Breast epithelium (tissue), 4 donors: ENCODE measurements around the gene FAM98C. TPM values are rescaled to one million over a fixed set of nuclear protein-coding genes. Genes with fewer than 3 reads are reported as not detected.

ENCODE experiments used
- DNase-seq, 2 donors: peaks; one replicate each; pipeline ENCODE4 v3.0.0-alpha.2; 2019; ENCODE audit warnings: low spot score in 2 of 2
- H3K27ac ChIP-seq, 2 donors: fragments of 200-600 bp; sonication (generic) in 1 of 2; one replicate each; pipeline ENCODE4 v1.5.1; 2016 to 2019; ENCODE audit warnings: mild to moderate bottlenecking in 1 of 2
- H3K27me3 ChIP-seq, 2 donors: fragments of 200-600 bp; sonication (generic) in 1 of 2; one replicate each; pipeline versions ENCODE4 v1.5.1 to v1.6.0; 2017 to 2019; ENCODE audit warnings: control low read depth in 1 of 2, mild to moderate bottlenecking in 1 of 2
- H3K36me3 ChIP-seq: fragments of 200-600 bp; one replicate; pipeline ENCODE4 v1.5.1; 2019
- H3K4me1 ChIP-seq, 2 donors: fragments of 200-600 bp; sonication (generic); one replicate each; pipeline ENCODE4 v1.5.1; 2016 to 2019; ENCODE audit warnings: control low read depth in 1 of 2
- H3K4me3 ChIP-seq, 3 donors: fragments of 200-600 bp; sonication (generic); 1 replicate in 2 of 3; 2 replicates in 1 of 3; pipeline ENCODE4 v1.5.1; 2016 to 2019; ENCODE audit warnings: mild to moderate bottlenecking in 3 of 3, moderate library complexity in 2 of 3
- H3K9me3 ChIP-seq, 2 donors: fragments of 200-600 bp; sonication (generic) in 1 of 2; one replicate each; pipeline ENCODE4 v1.5.1; 2016 to 2019; ENCODE audit warnings: control low read depth in 1 of 2
- POLR2A ChIP-seq: fragments of 450-650 bp; IDR thresholded peaks from one replicate; pipeline ENCODE4 v1.6.1; 2016; ENCODE audit warnings: antibody characterized with exemption, mild to moderate bottlenecking, moderate library complexity
- POLR2AphosphoS5 ChIP-seq, 3 donors: sonication (generic); formaldehyde crosslinking; IDR thresholded peaks; one replicate each; pipeline ENCODE4 v1.6.1; 2017; ENCODE audit warnings: antibody characterized with exemption in 3 of 3
- intact Hi-C: fragments of 100-400 bp; cut with DNase I; formaldehyde crosslinking; loops from one replicate; pipeline ENCODE4 v1.15.1; 2023; ENCODE audit warnings: low total_unique reads
- total RNA-seq, 3 donors: library from RNA; depleted of rRNA; stranded (reverse); fragments of >200 nt; gene quantifications; one replicate each; pipeline ENCODE4 v1.1.0, GENCODE V29; 2016
- TF ChIP-seq, protein P1 (sequence below), 3 donors: fragments of 450-650 bp; IDR thresholded peaks; one replicate each; pipeline ENCODE4 v1.5.1; 2016 to 2017; ENCODE audit warnings: antibody characterized with exemption in 3 of 3, mild to moderate bottlenecking in 3 of 3, moderate library complexity in 3 of 3

The FAM98C gene
- total RNA-seq, 3 donors from 2014 or later: 21.1 to 32.6 (median 22.9) TPM

DNA sequence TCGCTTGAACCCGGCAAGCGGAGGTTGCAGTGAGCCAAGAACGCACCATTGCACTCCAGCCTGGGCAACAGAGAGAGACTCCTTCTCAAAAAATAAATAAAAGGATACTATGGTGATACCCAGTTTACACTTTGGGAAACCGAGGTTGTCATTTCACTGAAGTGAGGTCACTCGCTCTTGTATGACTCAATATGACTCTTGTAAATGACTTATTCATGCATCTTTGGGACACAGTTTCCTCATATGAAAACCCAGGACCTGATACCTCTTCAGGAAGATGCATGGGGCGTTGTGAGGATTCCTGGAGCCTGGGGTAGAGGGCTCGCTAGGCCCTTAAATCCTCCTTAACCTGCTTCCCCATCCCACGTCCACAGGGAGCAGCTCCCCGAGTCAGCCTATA is 24.0 kb upstream of the FAM98C start:
- Histone ChIP-seq H3K27ac (no peak overlapping the region), H3K27me3 (no peaks in the 10 kb centered on the region), H3K36me3 (peaks cover 4% of the 10 kb centered on the region), H3K4me3 (no peak overlapping the region), H3K9me3 (no peaks in the 10 kb centered on the region), H3K4me1 (peaks cover 7 to 12% of the 10 kb centered on the region in 2 donors)
- TF ChIP-seq POLR2A (no peak), POLR2AphosphoS5 (IDR thresholded peaks at IDR 0.05) (no peak)
- intact Hi-C loops: no loop called here
- no peak for DNase-seq

DNA sequence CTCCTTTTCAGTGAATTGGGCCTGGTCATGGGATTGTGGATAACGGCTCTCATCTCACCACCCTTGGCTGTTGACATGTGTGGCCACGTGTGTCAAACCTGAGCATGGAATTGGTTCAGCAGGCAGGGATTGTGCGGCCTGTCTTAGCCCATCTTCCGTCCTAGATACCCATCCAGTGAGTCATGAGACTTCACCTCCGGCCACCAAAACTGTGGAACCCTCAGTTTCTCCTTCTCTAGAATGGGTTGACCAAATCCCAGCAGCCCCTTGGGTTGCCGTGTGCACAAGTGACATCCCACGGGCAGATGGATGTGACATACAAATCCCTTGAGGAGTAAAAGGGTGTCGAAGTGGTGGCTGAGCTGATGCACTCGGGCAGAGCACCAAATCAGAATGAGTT is 21.8 kb upstream of the FAM98C start:
- Histone ChIP-seq H3K36me3 (peaks cover 4% of the 10 kb centered on the region), H3K9me3 (no peaks in the 10 kb centered on the region), H3K4me3 (no peak overlapping the region), H3K27me3 (no peaks in the 10 kb centered on the region), H3K27ac (no peak overlapping the region), H3K4me1 (peaks cover 1 to 3% of the 10 kb centered on the region in 2 donors)
- DNase-seq: no peak
- TF ChIP-seq POLR2A: no peak
- TF ChIP-seq, protein P1, sequence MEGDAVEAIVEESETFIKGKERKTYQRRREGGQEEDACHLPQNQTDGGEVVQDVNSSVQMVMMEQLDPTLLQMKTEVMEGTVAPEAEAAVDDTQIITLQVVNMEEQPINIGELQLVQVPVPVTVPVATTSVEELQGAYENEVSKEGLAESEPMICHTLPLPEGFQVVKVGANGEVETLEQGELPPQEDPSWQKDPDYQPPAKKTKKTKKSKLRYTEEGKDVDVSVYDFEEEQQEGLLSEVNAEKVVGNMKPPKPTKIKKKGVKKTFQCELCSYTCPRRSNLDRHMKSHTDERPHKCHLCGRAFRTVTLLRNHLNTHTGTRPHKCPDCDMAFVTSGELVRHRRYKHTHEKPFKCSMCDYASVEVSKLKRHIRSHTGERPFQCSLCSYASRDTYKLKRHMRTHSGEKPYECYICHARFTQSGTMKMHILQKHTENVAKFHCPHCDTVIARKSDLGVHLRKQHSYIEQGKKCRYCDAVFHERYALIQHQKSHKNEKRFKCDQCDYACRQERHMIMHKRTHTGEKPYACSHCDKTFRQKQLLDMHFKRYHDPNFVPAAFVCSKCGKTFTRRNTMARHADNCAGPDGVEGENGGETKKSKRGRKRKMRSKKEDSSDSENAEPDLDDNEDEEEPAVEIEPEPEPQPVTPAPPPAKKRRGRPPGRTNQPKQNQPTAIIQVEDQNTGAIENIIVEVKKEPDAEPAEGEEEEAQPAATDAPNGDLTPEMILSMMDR (IDR thresholded peaks at IDR 0.05): no peak
- intact Hi-C loops: no loop called here

DNA sequence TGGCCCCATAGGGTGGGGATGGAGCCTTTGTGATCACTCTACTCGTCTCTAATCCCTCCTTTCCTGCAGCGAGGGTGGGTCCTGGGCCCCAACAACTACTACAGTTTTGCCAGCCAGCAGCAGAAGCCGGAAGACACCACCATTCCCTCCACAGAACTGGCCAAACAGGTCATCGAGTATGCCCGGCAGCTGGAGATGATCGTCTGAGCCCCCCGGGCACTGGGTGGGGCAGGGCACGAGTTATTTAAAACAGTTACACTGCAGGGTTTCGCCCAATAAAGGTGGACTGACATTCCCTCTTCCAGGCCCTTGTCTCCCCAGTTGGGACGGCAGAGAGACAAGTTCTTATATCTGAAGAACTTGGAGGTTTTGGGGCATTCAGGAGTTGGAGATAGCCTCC is 19.7 kb upstream of the FAM98C start:
- no peak overlapping the region for H3K27ac ChIP-seq
- H3K4me1 ChIP-seq: peaks cover 0 to 6% of the 10 kb centered on the region in 2 donors
- peaks cover 4% of the 10 kb centered on the region for H3K36me3 ChIP-seq
- no peaks in the 10 kb centered on the region for H3K9me3 ChIP-seq
- DNase-seq: no peak
- TF ChIP-seq POLR2AphosphoS5 (IDR thresholded peaks at IDR 0.05) (no peak), POLR2A (no peak)
- TF ChIP-seq, protein P1 (IDR thresholded peaks at IDR 0.05): no peak
- H3K4me3 ChIP-seq: no peak overlapping the region
- intact Hi-C loops: no loop called here
- H3K27me3 ChIP-seq: no peaks in the 10 kb centered on the region

DNA sequence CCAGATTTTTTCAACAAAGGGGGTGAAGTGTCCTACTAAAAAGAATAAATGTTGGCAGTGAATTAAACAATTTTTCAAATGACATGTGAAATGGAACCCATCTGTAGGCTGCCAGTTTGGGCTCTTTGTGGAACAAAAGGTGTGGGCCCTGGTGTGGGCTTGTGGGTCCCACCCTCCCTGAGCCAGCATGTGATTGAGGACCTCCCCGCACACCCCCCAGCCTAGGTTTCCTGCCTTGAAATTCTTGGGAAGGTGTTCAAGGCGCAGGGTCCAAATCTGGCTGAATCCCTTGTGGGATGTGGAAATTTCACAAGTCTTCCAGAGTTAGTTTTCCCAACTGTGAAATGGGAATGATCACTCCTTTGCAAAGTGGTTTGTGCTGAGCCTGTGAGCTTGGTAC is 19.1 kb upstream of the FAM98C start:
- intact Hi-C loops: no loop called here
- TF ChIP-seq, protein P1 (IDR thresholded peaks at IDR 0.05): no peak
- TF ChIP-seq POLR2AphosphoS5 (IDR thresholded peaks at IDR 0.05) (no peak), POLR2A (no peak)
- Histone ChIP-seq H3K4me3 (no peak overlapping the region), H3K4me1 (peaks cover 0 to 6% of the 10 kb centered on the region in 2 donors), H3K9me3 (no peaks in the 10 kb centered on the region), H3K36me3 (peaks cover 4% of the 10 kb centered on the region), H3K27me3 (no peaks in the 10 kb centered on the region), H3K27ac (no peak overlapping the region)
- DNase-seq: no peak

DNA sequence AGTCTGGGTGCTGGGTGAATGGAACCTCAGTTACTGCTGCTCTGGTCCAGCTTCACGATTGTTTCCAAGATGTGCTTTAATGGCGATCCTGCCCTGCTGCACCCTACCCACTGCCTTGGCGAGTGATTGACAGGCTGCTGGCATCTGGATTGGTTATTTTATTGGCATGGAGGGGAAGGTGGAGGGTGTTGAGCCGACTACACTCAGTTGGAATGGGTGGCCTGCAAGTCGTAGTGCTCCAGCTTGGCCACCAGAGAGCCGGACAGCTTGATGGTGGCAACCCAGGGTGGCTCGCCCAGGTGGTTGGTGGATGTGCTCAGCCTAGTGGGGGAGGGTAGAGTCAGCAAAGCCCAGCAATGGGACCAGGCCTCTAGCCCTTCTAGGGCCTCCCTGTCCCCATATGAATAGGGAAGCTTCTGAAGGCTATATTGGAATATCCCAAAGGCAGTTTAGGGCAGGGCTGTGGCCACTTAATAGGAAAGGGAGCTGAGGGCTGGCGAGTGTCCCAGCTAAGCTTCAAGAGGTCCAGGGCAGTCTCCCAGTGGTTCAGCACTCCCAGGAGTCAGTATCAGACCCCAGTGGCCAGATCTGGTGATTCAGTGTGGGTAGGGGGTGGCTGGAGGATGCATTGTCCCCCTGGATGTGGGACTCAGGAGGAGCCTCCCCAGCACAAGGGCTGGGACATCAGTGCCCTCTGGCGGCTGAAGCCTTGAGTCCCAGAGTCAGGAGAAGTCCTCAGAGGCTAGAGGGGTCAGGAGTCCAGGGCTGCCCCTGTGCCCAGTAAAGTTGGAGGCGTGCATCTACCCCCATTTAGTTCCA is 18.5 kb upstream of the FAM98C start:
- no peaks in the 10 kb centered on the region for H3K9me3 ChIP-seq
- intact Hi-C loops: no loop called here
- no peak overlapping the region for H3K4me3 ChIP-seq
- no peak for DNase-seq
- peaks cover 0 to 6% of the 10 kb centered on the region in 2 donors for H3K4me1 ChIP-seq
- no peaks in the 10 kb centered on the region for H3K27me3 ChIP-seq
- peaks cover 4% of the 10 kb centered on the region for H3K36me3 ChIP-seq
- H3K27ac ChIP-seq: no peak overlapping the region
- no peak for TF ChIP-seq POLR2AphosphoS5 (IDR thresholded peaks at IDR 0.05)
- TF ChIP-seq POLR2A: no peak
- TF ChIP-seq, protein P1 (IDR thresholded peaks at IDR 0.05): no peak
